Central memory CD4-positive, alpha-beta T cell (primary cell): ENCODE data around the gene GMDS.
"Not testable (repeated sequence)": the region's sequence is repeated elsewhere in the genome, so short reads cannot be mapped to it uniquely, and the experiment has no call there.

ENCODE experiments used
- DNase-seq: peaks from one replicate; pipeline ENCODE4 v3.0.0; 2022

Gene GMDS

GRCh38 chr6:1698527-1698926 is 546.9 kb downstream of the GMDS start:
- no peak for DNase-seq

- no peak for DNase-seq
These were observed 547.6 kb downstream of the GMDS start for GRCh38 chr6:1697688-1698351.

- DNase-seq: no peak
These were observed 548.9 kb downstream of the GMDS start for GRCh38 chr6:1696463-1696850.

GRCh38 chr6:1695546-1696462 is 549.6 kb downstream of the GMDS start:
- no peak for DNase-seq

- not testable (repeated sequence) for DNase-seq
These were observed 553.6 kb downstream of the GMDS start for GRCh38 chr6:1691828-1692227.

GRCh38 chr6:1690656-1691055 is 554.7 kb downstream of the GMDS start:
- DNase-seq: not testable (repeated sequence)

GRCh38 chr6:1689141-1689540 is 556.3 kb downstream of the GMDS start:
- DNase-seq: no peak

GRCh38 chr6:1688396-1688795 is 557.0 kb downstream of the GMDS start:
- no peak for DNase-seq

- no peak for DNase-seq
These were observed 558.0 kb downstream of the GMDS start for GRCh38 chr6:1687402-1687801.

GRCh38 chr6:1686117-1687098 is 559.0 kb downstream of the GMDS start:
- no peak for DNase-seq

- no peak for DNase-seq
These were observed 565.7 kb downstream of the GMDS start for GRCh38 chr6:1679688-1680068.

- DNase-seq: no peak
These were observed 566.2 kb downstream of the GMDS start for GRCh38 chr6:1679031-1679687.

- no peak for DNase-seq
These were observed 567.2 kb downstream of the GMDS start for GRCh38 chr6:1678201-1678600.

GRCh38 chr6:1672379-1672778 is 573.0 kb downstream of the GMDS start:
- DNase-seq: no peak

- DNase-seq: no peak
These were observed 574.5 kb downstream of the GMDS start for GRCh38 chr6:1670711-1671462.

GRCh38 chr6:1669996-1670395 is 575.4 kb downstream of the GMDS start:
- DNase-seq: no peak

GRCh38 chr6:1668456-1668855 is 576.9 kb downstream of the GMDS start:
- not testable (repeated sequence) for DNase-seq

GRCh38 chr6:1667805-1668175 is 577.6 kb downstream of the GMDS start:
- no peak for DNase-seq

- DNase-seq: no peak
These were observed 578.2 kb downstream of the GMDS start for GRCh38 chr6:1667012-1667804.

GRCh38 chr6:1665214-1665613 is 580.2 kb downstream of the GMDS start:
- DNase-seq: no peak

- DNase-seq: no peak
These were observed 581.1 kb downstream of the GMDS start for GRCh38 chr6:1664329-1664728.
